ENCODE results near the gene CLEC11A. TPM values are rescaled to one million over a fixed set of nuclear protein-coding genes. Genes with fewer than 3 reads are reported as not detected.
"Not testable (repeated sequence)": the region's sequence is repeated elsewhere in the genome, so short reads cannot be mapped to it uniquely, and the experiment has no call there.

Gene CLEC11A
- total RNA-seq, 1 experiment from 2014 or later = 91.4 TPM

- DNase-seq (ENCODE audit: low spot score) = no peak
- in situ Hi-C loops (cut with HindIII; ENCODE audit: low sequenced_read_pairs) = no loop called here
Observed at GRCh38 chr19:50743537-50743936, 20.4 kb downstream of the CLEC11A start.

GRCh38 chr19:50745221-50745620 lies 22.1 kb downstream of the CLEC11A start:
- in situ Hi-C loops (cut with HindIII; ENCODE audit: low sequenced_read_pairs) = no loop called here
- DNase-seq (ENCODE audit: low spot score) = no peak

GRCh38 chr19:50747141-50747540 lies 24.0 kb downstream of the CLEC11A start:
- in situ Hi-C loops (cut with HindIII; ENCODE audit: low sequenced_read_pairs) = not testable (repeated sequence)

GRCh38 chr19:50749490-50749889 lies 26.3 kb downstream of the CLEC11A start:
- no peak for DNase-seq (ENCODE audit: low spot score)
- in situ Hi-C loops (cut with HindIII; ENCODE audit: low sequenced_read_pairs) = no loop called here

More at GRCh38 chr19:50747141-50747540, 24.0 kb downstream of the CLEC11A start:
- not testable (repeated sequence) for DNase-seq (ENCODE audit: low spot score)

- DNase-seq (ENCODE audit: low spot score) = no peak
- in situ Hi-C loops (cut with HindIII; ENCODE audit: low sequenced_read_pairs) = no loop called here
Observed at GRCh38 chr19:50750010-50750409, 26.8 kb downstream of the CLEC11A start.

GRCh38 chr19:50753879-50754278 lies 30.7 kb downstream of the CLEC11A start:
- no peak for DNase-seq (ENCODE audit: low spot score)
- in situ Hi-C loops (cut with HindIII; ENCODE audit: low sequenced_read_pairs) = no loop called here

GRCh38 chr19:50756244-50756643 lies 33.1 kb downstream of the CLEC11A start:
- DNase-seq (ENCODE audit: low spot score); in situ Hi-C loops (cut with HindIII; ENCODE audit: low sequenced_read_pairs): not testable (repeated sequence)

GRCh38 chr19:50757624-50758023 lies 34.5 kb downstream of the CLEC11A start:
- in situ Hi-C loops (cut with HindIII; ENCODE audit: low sequenced_read_pairs); DNase-seq (ENCODE audit: low spot score): not testable (repeated sequence)

GRCh38 chr19:50759076-50759475 lies 35.9 kb downstream of the CLEC11A start:
- in situ Hi-C loops (cut with HindIII; ENCODE audit: low sequenced_read_pairs) = not testable (repeated sequence)

GRCh38 chr19:50759886-50760285 lies 36.7 kb downstream of the CLEC11A start:
- peak; percentile 28 for DNase-seq (ENCODE audit: low spot score)
- in situ Hi-C loops (cut with HindIII; ENCODE audit: low sequenced_read_pairs) = no loop called here

More at GRCh38 chr19:50759076-50759475, 35.9 kb downstream of the CLEC11A start:
- not testable (repeated sequence) for DNase-seq (ENCODE audit: low spot score)

GRCh38 chr19:50761501-50761900 lies 38.3 kb downstream of the CLEC11A start:
- in situ Hi-C loops (cut with HindIII; ENCODE audit: low sequenced_read_pairs); DNase-seq (ENCODE audit: low spot score): not testable (repeated sequence)

- in situ Hi-C loops (cut with HindIII; ENCODE audit: low sequenced_read_pairs) = not testable (repeated sequence)
Observed at GRCh38 chr19:50763521-50763920, 40.4 kb downstream of the CLEC11A start.

GRCh38 chr19:50764409-50764808 lies 41.2 kb downstream of the CLEC11A start:
- in situ Hi-C loops (cut with HindIII; ENCODE audit: low sequenced_read_pairs) = no loop called here
- DNase-seq (ENCODE audit: low spot score) = no peak

More at GRCh38 chr19:50763521-50763920, 40.4 kb downstream of the CLEC11A start:
- not testable (repeated sequence) for DNase-seq (ENCODE audit: low spot score)

- in situ Hi-C loops (cut with HindIII; ENCODE audit: low sequenced_read_pairs) = not testable (repeated sequence)
Observed at GRCh38 chr19:50766746-50767145, 43.6 kb downstream of the CLEC11A start.

GRCh38 chr19:50767263-50767662 lies 44.1 kb downstream of the CLEC11A start:
- DNase-seq (ENCODE audit: low spot score); in situ Hi-C loops (cut with HindIII; ENCODE audit: low sequenced_read_pairs): not testable (repeated sequence)

More at GRCh38 chr19:50766746-50767145, 43.6 kb downstream of the CLEC11A start:
- not testable (repeated sequence) for DNase-seq (ENCODE audit: low spot score)

GRCh38 chr19:50768277-50768676 lies 45.1 kb downstream of the CLEC11A start:
- DNase-seq (ENCODE audit: low spot score) = no peak
- in situ Hi-C loops (cut with HindIII; ENCODE audit: low sequenced_read_pairs) = no loop called here

GRCh38 chr19:50770164-50770563 lies 47.0 kb downstream of the CLEC11A start, which contains the start of gene GPR32:
TSS of gene GPR32 (plus strand) at chr19:50770464. CDS start at chr19:50770601, 137 bp downstream.
- in situ Hi-C loops (cut with HindIII; ENCODE audit: low sequenced_read_pairs) = not testable (repeated sequence)

GRCh38 chr19:50770888-50771287 lies 47.7 kb downstream of the CLEC11A start:
- DNase-seq (ENCODE audit: low spot score) = no peak
- in situ Hi-C loops (cut with HindIII; ENCODE audit: low sequenced_read_pairs) = no loop called here

More at GRCh38 chr19:50770164-50770563, 47.0 kb downstream of the CLEC11A start, which contains the start of gene GPR32:
- DNase-seq (ENCODE audit: low spot score) = not testable (repeated sequence)

- DNase-seq (ENCODE audit: low spot score) = peak; percentile 41
- in situ Hi-C loops (cut with HindIII; ENCODE audit: low sequenced_read_pairs) = no loop called here
Observed at GRCh38 chr19:50772476-50772875, 49.3 kb downstream of the CLEC11A start.

- in situ Hi-C loops (cut with HindIII; ENCODE audit: low sequenced_read_pairs); DNase-seq (ENCODE audit: low spot score): not testable (repeated sequence)
Observed at GRCh38 chr19:50772912-50773311, 49.7 kb downstream of the CLEC11A start.

GRCh38 chr19:50773454-50773853 lies 50.3 kb downstream of the CLEC11A start:
- in situ Hi-C loops (cut with HindIII; ENCODE audit: low sequenced_read_pairs); DNase-seq (ENCODE audit: low spot score): not testable (repeated sequence)
